Testis (tissue), 3 donors: Measurements from ENCODE around the gene ASCC2. TPM values are rescaled to one million over a fixed set of nuclear protein-coding genes. Genes with fewer than 3 reads are reported as not detected.
A peak's percentile ranks its signal among the peaks of the same experiment; 100 is the strongest.

ENCODE experiments used
- DNase-seq: peaks from one replicate; pipeline ENCODE4 v3.0.0-alpha.2; 2019
- H3K27ac ChIP-seq, 2 donors: fragments of 200-600 bp; sonication (generic); one replicate each; pipeline ENCODE4 v1.5.1; 2019
- H3K27me3 ChIP-seq: fragments of 200-600 bp; sonication (generic); one replicate; pipeline ENCODE4 v1.5.1; 2019
- H3K36me3 ChIP-seq: fragments of 200-600 bp; sonication (generic); one replicate; pipeline ENCODE4 v1.5.1; 2017; ENCODE audit warnings: low read depth; ENCODE audit errors: missing control alignments
- H3K4me1 ChIP-seq: fragments of 200-600 bp; sonication (generic); one replicate; pipeline ENCODE4 v1.5.1; 2019
- H3K4me3 ChIP-seq, 2 donors: fragments of 200-600 bp; sonication (generic); one replicate each; pipeline ENCODE4 v1.5.1; 2017 to 2019
- H3K9me3 ChIP-seq: fragments of 200-600 bp; sonication (generic); one replicate; pipeline ENCODE4 v1.5.1; 2017
- POLR2A ChIP-seq: fragments of 450-650 bp; IDR thresholded peaks from one replicate; pipeline ENCODE4 v1.6.1; 2017; ENCODE audit warnings: antibody characterized with exemption, mild to moderate bottlenecking, moderate library complexity
- WGBS, 2 donors: methylation state at CpG; one replicate each; pipeline ENCODE4 v1.1.5; 2018; 5-methylcytosine and 5-hydroxymethylcytosine counted together
- intact Hi-C: fragments of 100-400 bp; cut with DNase I; formaldehyde crosslinking; loops from one replicate; pipeline ENCODE4 v1.15.1; 2023; ENCODE audit warnings: low total_unique reads
- polyA plus RNA-seq: library from polyadenylated mRNA; stranded (reverse); fragments of 350-450 nt; fragmentation: Illumina TruSeq; extraction: RNeasy Lipid Tissue Mini Kit (QIAGEN cat#74804); gene quantifications from one replicate; pipeline ENCODE4 v1.2.3, GENCODE V29; 2014; ENCODE audit warnings: low read depth, low replicate concordance; ENCODE audit not compliant: insufficient read depth
- total RNA-seq, 2 donors: library from RNA; depleted of rRNA; stranded (reverse); fragments of >200 nt; gene quantifications; one replicate each; pipeline ENCODE4 v1.2.3, GENCODE V29; 2016
- TF ChIP-seq, protein P1 (sequence below), 3 experiments: fragments of 450-650 bp in 2 of 3; fragments of 200-600 bp in 1 of 3; sonication (generic) in 1 of 3; IDR thresholded peaks; one replicate each; pipeline ENCODE4 v1.5.1; 2016 to 2019; ENCODE audit warnings: antibody characterized with exemption in 3 of 3, mild to moderate bottlenecking in 2 of 3, moderate library complexity in 1 of 3

Gene ASCC2
- total and polyA plus RNA-seq, 3 donors from 2014 or later = 91.5 to 108 (median 93.8) TPM

DNA sequence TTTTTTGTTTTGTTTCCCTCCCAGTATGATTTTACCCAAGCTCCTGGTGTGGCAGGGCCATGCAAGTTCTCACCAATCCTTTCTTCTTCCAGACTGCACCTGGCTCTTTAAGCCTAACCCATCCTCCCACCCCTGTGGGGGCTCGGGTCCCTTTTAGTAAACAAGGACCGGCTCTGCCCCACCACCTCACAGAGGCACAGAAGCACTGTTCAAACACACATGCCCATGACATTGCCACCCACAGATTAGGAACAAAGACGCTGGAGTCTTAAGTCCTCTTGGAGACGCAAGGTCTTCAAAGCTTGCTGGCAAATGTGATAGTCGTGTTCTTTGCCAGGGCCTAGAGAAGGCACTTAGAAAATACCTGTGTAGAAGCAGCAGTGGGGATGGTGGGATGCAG, 52.0 kb downstream of the ASCC2 start:
- Histone ChIP-seq H3K27me3 (no peaks in the 10 kb centered on the region), H3K9me3 (no peaks in the 10 kb centered on the region), H3K27ac (no peak overlapping the region), H3K36me3 (no peaks in the 10 kb centered on the region), H3K4me3 (no peak overlapping the region), H3K4me1 (peaks cover 31% of the 10 kb centered on the region)
- TF ChIP-seq, protein P1, sequence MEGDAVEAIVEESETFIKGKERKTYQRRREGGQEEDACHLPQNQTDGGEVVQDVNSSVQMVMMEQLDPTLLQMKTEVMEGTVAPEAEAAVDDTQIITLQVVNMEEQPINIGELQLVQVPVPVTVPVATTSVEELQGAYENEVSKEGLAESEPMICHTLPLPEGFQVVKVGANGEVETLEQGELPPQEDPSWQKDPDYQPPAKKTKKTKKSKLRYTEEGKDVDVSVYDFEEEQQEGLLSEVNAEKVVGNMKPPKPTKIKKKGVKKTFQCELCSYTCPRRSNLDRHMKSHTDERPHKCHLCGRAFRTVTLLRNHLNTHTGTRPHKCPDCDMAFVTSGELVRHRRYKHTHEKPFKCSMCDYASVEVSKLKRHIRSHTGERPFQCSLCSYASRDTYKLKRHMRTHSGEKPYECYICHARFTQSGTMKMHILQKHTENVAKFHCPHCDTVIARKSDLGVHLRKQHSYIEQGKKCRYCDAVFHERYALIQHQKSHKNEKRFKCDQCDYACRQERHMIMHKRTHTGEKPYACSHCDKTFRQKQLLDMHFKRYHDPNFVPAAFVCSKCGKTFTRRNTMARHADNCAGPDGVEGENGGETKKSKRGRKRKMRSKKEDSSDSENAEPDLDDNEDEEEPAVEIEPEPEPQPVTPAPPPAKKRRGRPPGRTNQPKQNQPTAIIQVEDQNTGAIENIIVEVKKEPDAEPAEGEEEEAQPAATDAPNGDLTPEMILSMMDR (IDR thresholded peaks at IDR 0.05) = no peak
- TF ChIP-seq POLR2A = no peak
- no peak for DNase-seq
- WGBS, 2 donors = 38 to 63% methylated on average over 3 to 5 of the region's 5 CpGs
- intact Hi-C loops = no loop called here

DNA sequence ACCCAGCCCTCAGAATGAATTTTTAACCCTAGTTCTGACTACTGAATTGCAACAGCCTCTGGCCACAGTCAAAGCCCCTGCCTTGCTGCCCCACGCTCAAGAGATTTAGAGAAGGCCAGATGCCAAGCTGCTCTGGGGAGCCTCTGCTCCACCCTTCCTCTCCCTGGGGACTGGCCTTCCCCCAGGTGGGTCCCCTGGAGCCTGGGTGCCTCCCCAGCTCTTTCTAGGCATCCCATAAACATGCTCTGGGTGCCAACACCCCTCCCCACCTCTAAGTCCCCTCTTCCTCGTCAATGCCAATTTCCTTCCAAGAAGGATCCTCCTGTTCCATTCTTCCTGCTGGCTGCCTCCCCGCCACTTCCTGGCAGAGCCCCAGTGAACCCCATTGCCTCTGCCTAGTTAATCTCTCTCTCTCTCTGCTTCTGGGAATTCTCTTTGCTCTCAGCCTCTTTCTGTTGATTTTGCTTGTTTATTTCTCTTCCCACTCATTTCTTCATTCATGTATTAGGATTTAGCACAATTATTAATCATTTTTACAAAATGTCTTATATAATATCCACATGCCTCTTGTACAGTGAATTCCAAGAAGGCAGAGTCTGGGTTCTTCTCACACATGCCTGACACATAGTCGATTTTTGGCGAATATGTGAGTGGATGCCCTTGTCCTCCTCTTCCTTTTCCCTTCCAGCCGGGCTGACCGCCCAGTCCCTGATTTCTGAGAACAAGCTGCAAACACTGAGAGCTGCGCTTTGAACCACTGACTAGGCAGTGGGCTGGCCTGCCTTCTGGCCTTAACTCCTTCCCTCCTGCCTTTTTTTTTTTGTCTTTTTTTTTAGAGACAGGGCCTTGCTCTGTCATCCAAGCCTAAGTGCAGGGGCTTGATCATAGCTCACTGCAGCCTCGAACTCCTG, 53.4 kb downstream of the ASCC2 start:
- H3K27me3 ChIP-seq = no peaks in the 10 kb centered on the region
- no peaks in the 10 kb centered on the region for H3K36me3 ChIP-seq
- intact Hi-C loops = no loop called here
- H3K27ac ChIP-seq = peak overlapping the region; percentile 31 to 54
- 41 to 48% methylated on average over 9 of the region's 9 CpGs for WGBS, 2 donors
- peak; percentile 74 for DNase-seq
- TF ChIP-seq POLR2A = no peak
- TF ChIP-seq, protein P1 (IDR thresholded peaks at IDR 0.05) = no peak
- H3K9me3 ChIP-seq = no peaks in the 10 kb centered on the region
- H3K4me1 ChIP-seq = peaks cover 34% of the 10 kb centered on the region
- no peak overlapping the region for H3K4me3 ChIP-seq

DNA sequence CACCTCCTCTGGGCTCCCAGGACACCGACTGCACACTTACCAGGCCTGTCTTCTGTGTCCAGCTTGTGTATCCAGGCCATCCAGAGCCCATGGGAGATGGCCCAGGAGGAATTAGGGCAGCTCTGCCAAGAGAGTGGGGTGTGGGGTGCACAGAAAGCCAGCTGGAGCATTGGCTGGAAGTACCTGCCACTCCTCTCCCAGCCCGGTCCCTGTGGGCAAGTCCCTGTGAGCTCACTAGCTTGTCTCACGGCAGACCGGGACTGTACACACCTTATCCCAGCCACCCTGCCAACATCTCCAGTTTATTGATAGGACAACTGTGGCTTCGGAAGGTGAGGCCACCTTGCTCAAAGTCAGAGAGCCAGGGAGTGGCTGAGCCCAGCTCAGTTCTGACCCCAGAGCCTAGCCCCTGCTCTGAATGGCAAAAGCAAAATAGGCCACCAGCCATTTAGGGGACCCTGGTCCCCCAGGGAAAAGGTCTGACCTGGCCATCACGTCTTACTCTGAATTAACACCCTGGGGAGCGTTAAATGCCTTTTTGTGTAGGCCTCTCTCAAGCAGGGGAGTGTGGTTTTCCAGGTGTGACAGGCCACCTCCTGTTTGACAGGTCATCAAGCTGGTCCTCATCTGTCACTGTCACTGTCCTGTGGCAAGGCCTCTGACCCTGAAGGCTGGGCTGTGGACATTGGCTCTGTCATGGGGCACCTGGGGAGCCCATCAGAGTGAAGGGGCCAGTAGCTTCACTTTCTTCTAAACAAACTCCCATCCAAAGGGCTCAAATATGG, 55.8 kb downstream of the ASCC2 start:
- TF ChIP-seq POLR2A = no peak
- TF ChIP-seq, protein P1 (IDR thresholded peaks at IDR 0.05) = no peak
- no peaks in the 10 kb centered on the region for H3K36me3 ChIP-seq
- DNase-seq = peak; percentile 45
- peak overlapping the region; percentile 39 to 69 for H3K27ac ChIP-seq
- no peak overlapping the region for H3K4me3 ChIP-seq
- intact Hi-C loops = no loop called here
- H3K9me3 ChIP-seq = no peaks in the 10 kb centered on the region
- H3K4me1 ChIP-seq = peaks cover 34% of the 10 kb centered on the region
- no peaks in the 10 kb centered on the region for H3K27me3 ChIP-seq
- 40 to 56% methylated on average over 3 to 7 of the region's 7 CpGs for WGBS, 2 donors

DNA sequence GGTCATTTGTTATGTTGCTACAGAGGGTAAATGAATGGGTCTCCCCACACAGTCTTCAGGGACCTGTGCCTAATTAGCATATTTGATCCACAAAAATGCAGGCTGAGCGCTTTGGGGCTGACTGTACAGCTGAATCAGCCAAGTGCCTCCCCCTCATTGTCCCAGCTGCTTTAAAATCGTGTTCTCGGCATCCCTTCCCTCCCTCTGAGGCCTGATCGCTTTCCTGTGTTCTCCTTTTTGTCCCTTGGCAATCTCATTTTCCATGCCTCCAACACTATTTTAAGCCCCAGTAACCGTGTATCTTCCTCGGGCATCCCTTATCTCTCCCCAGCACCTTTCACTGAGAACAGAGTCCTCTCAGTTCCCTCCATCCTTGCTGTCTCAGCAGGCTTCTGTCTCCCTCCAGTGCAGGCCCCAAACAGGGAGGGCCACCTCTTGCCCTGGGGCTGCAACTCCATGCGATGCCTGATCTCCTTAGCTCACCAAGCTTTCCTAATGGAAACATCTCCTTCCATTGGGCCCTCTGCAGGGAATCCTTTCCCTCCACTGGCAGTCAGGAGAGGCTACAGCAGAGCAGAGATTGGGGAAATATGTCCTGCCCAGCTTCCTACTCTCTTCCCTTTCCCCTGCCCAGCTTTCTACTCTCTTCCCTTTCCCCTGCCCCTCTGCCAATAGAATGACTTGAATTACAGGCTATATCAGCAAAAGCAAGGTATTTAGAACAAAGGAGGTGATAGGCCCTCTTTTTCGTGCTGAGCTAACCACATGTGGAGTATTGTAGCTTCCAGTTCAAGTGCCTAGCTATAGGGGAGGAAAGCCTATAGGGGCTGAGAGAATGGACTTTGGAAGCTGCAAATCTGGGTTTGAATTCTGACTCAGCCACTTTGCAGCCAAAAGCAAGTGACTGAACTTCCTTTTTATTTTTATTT, 57.1 kb downstream of the ASCC2 start:
- Histone ChIP-seq H3K9me3 (no peaks in the 10 kb centered on the region), H3K36me3 (no peaks in the 10 kb centered on the region), H3K4me3 (no peak overlapping the region), H3K27ac (peak overlapping the region; percentile 39 to 69), H3K4me1 (peaks cover 31% of the 10 kb centered on the region), H3K27me3 (no peaks in the 10 kb centered on the region)
- 32 to 48% methylated on average over 8 of the region's 8 CpGs for WGBS, 2 donors
- TF ChIP-seq, protein P1 (IDR thresholded peaks at IDR 0.05) = no peak
- no peak for TF ChIP-seq POLR2A
- intact Hi-C loops = no loop called here
- no peak for DNase-seq
